Stimulated activated naive B cell treated with anti-CD40 and anti-IgM and Interleukin-4, amounts not matched to agents 10 μg/mL and 1 μg/mL and 100 μg/mL, for 72 hours (primary cell): ENCODE results near the gene ADAMTS17.
"Not testable (repeated sequence)": the region's sequence is repeated elsewhere in the genome, so short reads cannot be mapped to it uniquely, and the experiment has no call there.

Source experiments
- ATAC-seq, 2 donors: fragments of 150-1000 bp; cut with Tn5 transposase; replicated peaks; 2 replicates each; pipeline ENCODE4 v1.10.0; 2021; ENCODE audit warnings: moderate library complexity in 1 of 2
- DNase-seq: peaks from one replicate; pipeline ENCODE4 v3.0.0; 2021
- H3K27ac Mint-ChIP-seq: one replicate; pipeline ENCODE4 v1.8.0; 2022; ENCODE audit warnings: mild to moderate bottlenecking, mixed read lengths
- H3K27me3 Mint-ChIP-seq, 2 donors: one replicate each; pipeline ENCODE4 v1.8.0; 2022; ENCODE audit warnings: mixed read lengths in 2 of 2
- H3K36me3 Mint-ChIP-seq, 2 donors: one replicate each; pipeline ENCODE4 v1.8.0; 2022; ENCODE audit warnings: mixed read lengths in 2 of 2, mild to moderate bottlenecking in 1 of 2
- H3K4me1 Mint-ChIP-seq, 2 donors: one replicate each; pipeline ENCODE4 v1.8.0; 2022; ENCODE audit warnings: mixed read lengths in 2 of 2, mild to moderate bottlenecking in 1 of 2
- H3K4me3 Mint-ChIP-seq, 2 donors: one replicate each; pipeline ENCODE4 v1.8.0; 2022; ENCODE audit warnings: mild to moderate bottlenecking in 2 of 2, mixed read lengths in 2 of 2, moderate library complexity in 1 of 2
- H3K9me3 Mint-ChIP-seq, 2 donors: one replicate each; pipeline ENCODE4 v1.8.0; 2022; ENCODE audit warnings: mixed read lengths in 2 of 2, mild to moderate bottlenecking in 1 of 2

The ADAMTS17 gene

DNA sequence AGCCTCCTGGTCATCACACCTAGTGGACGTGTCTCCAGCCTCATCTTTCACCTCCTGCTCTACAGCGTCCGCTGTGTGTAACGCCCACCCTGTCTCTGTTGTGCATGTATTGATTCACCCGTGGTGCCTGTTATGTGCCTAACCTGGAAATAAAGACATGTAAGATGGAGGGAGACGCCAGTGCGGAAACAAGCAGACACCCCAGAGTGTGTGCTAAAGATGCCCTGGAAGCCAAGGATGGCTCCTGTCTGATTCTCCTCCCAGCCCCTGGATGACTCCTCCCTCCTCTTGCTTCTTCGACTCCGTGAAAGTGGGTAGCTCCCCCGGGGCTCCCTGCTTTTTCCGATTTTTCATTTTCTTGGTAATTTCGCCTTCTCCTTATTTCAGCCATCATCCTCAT is 241.8 kb downstream of the ADAMTS17 start:
- DNase-seq (no peak), ATAC-seq (no peak)
- Mint-ChIP-seq H3K4me3 (no peak overlapping the region), H3K27ac (no peak overlapping the region), H3K27me3 (no peaks in the 10 kb centered on the region), H3K9me3 (peaks cover 0 to 1% of the 10 kb centered on the region in 2 donors), H3K36me3 (no peaks in the 10 kb centered on the region), H3K4me1 (no peaks in the 10 kb centered on the region)

DNA sequence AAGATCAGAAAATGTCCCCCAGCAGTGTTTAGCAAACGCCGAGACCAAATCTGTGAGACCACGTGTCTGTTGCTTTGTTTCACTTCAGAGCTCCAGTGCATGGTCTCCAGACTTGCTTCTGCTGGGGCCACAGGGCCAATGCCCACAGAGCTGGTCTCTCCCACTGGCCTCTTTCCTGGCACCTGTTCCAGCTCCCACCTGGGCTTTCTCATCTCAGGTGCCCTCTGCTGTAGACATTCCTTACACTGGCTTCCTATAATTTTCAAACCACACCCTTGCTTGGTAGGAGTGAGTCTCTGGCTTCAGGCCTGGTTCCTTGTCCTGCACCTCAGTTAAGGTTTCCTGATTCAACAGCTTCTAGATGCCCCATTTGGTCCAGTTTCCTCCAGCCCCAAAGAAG is 243.1 kb downstream of the ADAMTS17 start:
- H3K9me3 Mint-ChIP-seq = peaks cover 0 to 1% of the 10 kb centered on the region in 2 donors
- H3K27me3 Mint-ChIP-seq = no peaks in the 10 kb centered on the region
- no peaks in the 10 kb centered on the region for H3K36me3 Mint-ChIP-seq
- H3K4me3 Mint-ChIP-seq = no peak overlapping the region
- DNase-seq = no peak
- no peak for ATAC-seq
- H3K27ac Mint-ChIP-seq = no peak overlapping the region
- H3K4me1 Mint-ChIP-seq = no peaks in the 10 kb centered on the region

DNA sequence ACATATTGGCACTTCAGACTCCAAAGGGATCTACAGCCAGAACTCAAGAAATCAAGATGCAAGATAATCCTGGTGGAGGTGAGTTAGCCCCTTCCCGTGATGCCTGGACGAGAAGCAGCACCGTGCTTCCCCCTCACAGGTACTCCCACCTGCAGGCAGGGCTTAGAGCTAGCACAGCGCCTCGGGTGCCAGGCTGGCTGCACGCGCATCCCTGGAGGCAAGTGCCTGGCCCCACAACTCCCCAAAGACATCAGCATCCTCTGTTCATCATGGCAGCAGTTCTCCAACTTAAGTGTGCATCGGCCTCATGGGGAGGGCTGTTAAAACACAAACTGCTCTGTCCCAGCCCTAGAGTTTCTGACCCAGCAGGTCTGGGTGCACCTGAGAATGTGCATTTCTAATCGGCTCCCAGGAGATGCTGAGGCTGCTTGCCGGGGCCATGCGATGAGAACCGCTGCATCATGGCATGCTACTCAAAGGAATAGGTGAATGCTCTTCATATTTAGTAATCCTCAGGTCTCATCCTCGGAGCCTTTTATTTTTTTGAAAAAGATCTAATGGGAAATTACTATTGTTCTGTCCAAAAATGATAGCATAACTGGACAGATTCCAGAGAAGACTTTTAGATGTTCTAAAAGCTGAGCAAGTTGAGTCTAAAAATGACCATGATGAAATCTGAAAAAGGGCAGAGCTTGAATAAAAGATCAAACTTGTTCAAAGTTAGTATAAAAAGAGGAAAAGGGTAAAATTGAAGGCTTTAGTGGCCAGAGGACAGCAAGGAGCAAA is 244.2 kb downstream of the ADAMTS17 start:
- DNase-seq = no peak
- no peaks in the 10 kb centered on the region for H3K27me3 Mint-ChIP-seq
- H3K4me1 Mint-ChIP-seq = no peaks in the 10 kb centered on the region
- peaks cover 0 to 1% of the 10 kb centered on the region in 2 donors for H3K9me3 Mint-ChIP-seq
- H3K36me3 Mint-ChIP-seq = no peaks in the 10 kb centered on the region
- H3K4me3 Mint-ChIP-seq = no peak overlapping the region
- no peak overlapping the region for H3K27ac Mint-ChIP-seq
- ATAC-seq = no peak

DNA sequence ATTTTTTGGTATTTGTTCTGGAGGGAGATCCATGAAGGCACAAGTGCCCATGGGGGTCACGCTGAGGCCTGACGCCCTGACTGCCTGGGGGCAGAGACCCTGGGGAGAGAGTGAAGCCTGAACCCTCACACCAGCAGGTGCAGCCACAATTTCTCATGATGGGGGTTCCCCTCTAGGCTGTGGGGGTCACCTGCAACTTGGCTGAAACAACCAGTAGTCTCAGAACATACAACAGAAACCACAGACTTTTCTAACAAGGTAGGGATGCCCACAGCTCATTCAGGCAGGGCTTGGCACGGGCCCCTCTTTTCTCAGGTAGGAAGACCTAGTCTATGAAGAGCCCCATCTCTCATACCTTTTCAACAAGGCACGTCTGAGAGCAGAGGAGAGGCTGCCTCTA is 245.1 kb downstream of the ADAMTS17 start:
- no peak overlapping the region for H3K4me3 Mint-ChIP-seq
- no peaks in the 10 kb centered on the region for H3K36me3 Mint-ChIP-seq
- peaks cover 0 to 1% of the 10 kb centered on the region in 2 donors for H3K9me3 Mint-ChIP-seq
- DNase-seq (no peak), ATAC-seq (no peak)
- H3K4me1 Mint-ChIP-seq = no peaks in the 10 kb centered on the region
- no peaks in the 10 kb centered on the region for H3K27me3 Mint-ChIP-seq
- H3K27ac Mint-ChIP-seq = no peak overlapping the region

DNA sequence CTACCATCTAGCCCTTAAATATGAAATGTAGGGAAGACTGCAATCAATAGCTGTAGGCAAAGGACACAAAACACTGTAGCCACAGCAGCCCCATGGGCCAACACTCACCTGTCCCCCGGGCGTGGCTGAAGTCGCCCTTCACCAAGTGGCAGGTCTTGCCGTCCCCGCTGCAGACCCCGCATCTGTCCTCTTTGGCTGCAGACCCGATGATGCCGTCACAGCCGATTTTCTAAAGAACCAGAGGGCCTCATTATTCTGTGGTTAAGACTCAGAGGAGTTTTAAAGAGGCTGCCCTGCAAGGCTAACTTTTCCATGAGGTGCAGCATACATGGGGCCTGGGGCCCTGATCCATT is 245.6 kb downstream of the ADAMTS17 start:
- Mint-ChIP-seq H3K9me3 (peaks cover 0 to 1% of the 10 kb centered on the region in 2 donors), H3K27me3 (no peaks in the 10 kb centered on the region), H3K4me3 (no peak overlapping the region), H3K27ac (no peak overlapping the region), H3K36me3 (no peaks in the 10 kb centered on the region), H3K4me1 (no peaks in the 10 kb centered on the region)
- DNase-seq (no peak), ATAC-seq (no peak)

DNA sequence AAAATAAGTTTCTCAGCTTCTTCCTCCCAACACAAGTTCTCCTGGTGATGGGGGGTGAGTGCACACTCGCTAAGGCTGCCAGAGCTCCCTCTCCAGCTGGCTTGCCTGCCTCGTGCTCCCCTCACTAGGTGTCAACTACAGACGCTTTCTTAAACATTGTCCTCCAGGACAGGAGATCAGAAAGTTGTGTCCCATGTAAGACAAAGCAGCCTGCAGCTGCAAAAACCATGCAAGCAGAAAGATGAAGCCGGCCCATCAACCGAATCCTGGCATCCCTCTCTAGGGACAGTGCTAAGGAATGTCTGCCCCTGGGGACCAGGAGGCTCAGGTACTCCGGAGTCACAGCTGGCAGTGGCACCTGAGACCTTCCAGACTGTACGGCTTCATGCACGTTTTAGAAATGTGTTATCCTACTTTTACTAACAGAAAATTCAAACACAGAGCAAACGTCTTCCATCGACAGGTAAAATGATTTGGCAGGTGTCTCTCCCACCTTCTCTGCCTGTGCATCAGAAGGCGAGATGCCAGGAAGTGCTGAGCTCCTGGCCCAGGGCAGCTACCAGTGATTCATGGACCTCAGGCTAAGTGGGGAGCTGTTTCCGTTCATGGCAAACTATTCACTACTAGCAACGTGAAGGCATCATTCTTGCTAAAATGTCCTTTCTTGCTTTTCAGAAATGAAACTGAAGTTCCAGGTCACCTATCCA is 246.1 kb downstream of the ADAMTS17 start:
- H3K9me3 Mint-ChIP-seq = peaks cover 0 to 1% of the 10 kb centered on the region in 2 donors
- H3K4me1 Mint-ChIP-seq = no peaks in the 10 kb centered on the region
- H3K27ac Mint-ChIP-seq = no peak overlapping the region
- H3K4me3 Mint-ChIP-seq = no peak overlapping the region
- no peak for ATAC-seq
- H3K27me3 Mint-ChIP-seq = no peaks in the 10 kb centered on the region
- H3K36me3 Mint-ChIP-seq = no peaks in the 10 kb centered on the region
- DNase-seq = no peak

DNA sequence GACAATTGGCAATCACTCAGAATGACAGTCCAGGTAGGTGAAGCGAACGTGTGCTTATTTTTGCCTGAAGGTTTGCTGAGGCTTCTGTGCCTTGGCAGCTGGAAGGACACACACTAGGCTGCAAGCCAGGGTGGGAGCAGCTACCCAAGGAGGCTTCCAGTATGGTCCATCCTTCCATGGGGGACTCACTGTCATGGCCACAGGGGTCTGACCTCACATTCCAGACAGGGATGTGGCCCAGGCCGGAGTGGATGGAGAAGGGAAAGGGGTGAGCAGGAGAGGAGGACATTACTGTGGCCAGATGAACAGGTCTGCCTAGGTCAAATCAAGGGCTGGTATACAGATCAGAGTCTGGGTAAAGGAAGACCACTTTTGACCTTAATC is 247.7 kb downstream of the ADAMTS17 start:
- Mint-ChIP-seq H3K9me3 (peaks cover 0 to 1% of the 10 kb centered on the region in 2 donors), H3K36me3 (no peaks in the 10 kb centered on the region), H3K27me3 (no peaks in the 10 kb centered on the region), H3K4me1 (no peaks in the 10 kb centered on the region), H3K4me3 (no peak overlapping the region), H3K27ac (no peak overlapping the region)
- ATAC-seq (no peak), DNase-seq (no peak)

DNA sequence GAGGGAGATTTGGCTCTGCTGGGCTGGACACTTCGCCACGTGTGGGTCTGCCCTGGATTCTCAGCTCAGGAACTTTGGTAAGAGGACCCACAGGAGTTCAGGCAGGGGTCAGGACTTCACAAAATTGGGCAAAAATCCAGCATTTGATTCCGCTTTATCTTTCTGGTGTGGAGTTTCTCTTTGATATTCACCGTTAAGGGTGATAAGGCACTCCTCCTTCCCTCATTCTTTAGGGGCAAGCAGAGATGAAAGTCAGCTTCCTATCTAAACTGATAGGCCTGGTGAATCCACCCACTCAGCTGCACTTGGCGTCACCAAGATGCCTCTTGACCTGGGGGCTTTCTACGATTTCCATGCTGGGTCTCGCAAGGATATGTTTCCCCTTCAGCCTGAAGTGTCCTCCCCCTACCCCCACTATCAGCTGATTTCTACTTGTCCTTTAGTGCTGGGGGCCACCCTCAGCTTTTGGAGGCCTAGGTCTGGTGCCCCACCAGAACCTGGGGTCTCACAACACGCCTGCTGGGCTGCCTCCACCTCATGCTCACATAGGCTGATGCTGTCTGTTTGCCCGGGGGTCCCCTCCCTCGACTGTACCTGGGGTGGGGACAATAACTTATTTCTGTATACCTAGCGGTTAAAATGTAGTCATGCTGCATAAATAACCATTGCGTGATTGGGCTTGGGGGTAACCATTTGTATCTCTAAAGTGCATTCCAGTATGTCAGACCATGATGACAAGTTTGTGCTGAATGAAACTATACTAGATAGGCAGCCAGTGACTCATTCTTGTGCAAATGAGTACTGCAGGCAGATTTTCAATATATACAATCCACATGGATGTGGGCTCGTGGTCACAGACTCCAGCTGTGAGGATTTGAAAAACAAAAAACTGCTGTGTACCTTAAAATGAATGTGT is 248.3 kb downstream of the ADAMTS17 start:
- Mint-ChIP-seq H3K27ac (no peak overlapping the region), H3K9me3 (peaks cover 0 to 1% of the 10 kb centered on the region in 2 donors), H3K4me3 (no peak overlapping the region), H3K27me3 (no peaks in the 10 kb centered on the region), H3K4me1 (no peaks in the 10 kb centered on the region), H3K36me3 (no peaks in the 10 kb centered on the region)
- DNase-seq = no peak
- ATAC-seq = no peak

DNA sequence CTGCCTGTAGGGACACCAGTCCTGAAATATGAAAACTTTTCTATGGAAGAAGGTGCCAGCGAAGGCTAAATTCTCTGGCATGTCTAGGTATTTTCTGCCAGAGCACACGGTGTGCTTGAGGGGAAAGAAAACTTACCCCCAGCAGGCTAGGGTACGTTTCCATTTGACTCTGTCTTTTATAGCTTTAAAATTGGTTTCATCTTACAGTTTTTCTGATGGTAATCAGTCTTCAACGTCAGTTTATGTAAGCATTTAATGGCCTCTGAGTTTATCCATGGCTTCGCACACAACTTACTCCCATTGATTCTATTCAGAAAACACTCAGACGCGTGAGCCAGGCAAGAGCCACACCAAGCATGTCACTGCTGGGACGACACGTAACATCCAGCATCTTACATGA is 249.7 kb downstream of the ADAMTS17 start:
- Mint-ChIP-seq H3K4me3 (no peak overlapping the region), H3K4me1 (no peaks in the 10 kb centered on the region)
- no peak for ATAC-seq

DNA sequence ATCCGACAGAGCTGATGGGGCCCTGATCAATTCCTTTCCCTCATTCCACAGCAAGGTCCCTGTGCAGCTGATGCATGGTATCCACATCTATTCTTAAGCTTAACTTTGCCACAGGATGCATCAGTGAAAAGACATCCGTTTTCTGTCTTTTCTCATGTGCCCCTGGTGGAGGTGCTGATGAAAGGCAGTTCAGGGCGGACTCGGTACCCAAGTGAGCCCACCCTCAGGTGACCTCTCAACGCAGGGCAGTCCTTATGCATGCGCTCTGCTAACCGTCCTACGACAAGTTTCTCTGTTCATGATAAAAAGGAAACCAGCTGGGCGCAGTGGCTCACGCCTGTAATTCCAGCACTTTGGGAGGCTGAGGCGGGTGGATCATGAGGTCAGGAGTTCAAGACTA is 251.4 kb downstream of the ADAMTS17 start:
- H3K9me3 Mint-ChIP-seq = peaks cover 0 to 9% of the 10 kb centered on the region in 2 donors
- no peaks in the 10 kb centered on the region for H3K27me3 Mint-ChIP-seq
- DNase-seq (no peak), ATAC-seq (no peak)
- no peaks in the 10 kb centered on the region for H3K36me3 Mint-ChIP-seq
- H3K4me3 Mint-ChIP-seq = no peak overlapping the region
- no peak overlapping the region for H3K27ac Mint-ChIP-seq
- H3K4me1 Mint-ChIP-seq = no peaks in the 10 kb centered on the region

More for the DNA sequence above, 249.7 kb downstream of the ADAMTS17 start:
- Mint-ChIP-seq H3K9me3 (peaks cover 0 to under 1% of the 10 kb centered on the region in 2 donors), H3K27me3 (no peaks in the 10 kb centered on the region), H3K27ac (no peak overlapping the region), H3K36me3 (no peaks in the 10 kb centered on the region)
- no peak for DNase-seq

DNA sequence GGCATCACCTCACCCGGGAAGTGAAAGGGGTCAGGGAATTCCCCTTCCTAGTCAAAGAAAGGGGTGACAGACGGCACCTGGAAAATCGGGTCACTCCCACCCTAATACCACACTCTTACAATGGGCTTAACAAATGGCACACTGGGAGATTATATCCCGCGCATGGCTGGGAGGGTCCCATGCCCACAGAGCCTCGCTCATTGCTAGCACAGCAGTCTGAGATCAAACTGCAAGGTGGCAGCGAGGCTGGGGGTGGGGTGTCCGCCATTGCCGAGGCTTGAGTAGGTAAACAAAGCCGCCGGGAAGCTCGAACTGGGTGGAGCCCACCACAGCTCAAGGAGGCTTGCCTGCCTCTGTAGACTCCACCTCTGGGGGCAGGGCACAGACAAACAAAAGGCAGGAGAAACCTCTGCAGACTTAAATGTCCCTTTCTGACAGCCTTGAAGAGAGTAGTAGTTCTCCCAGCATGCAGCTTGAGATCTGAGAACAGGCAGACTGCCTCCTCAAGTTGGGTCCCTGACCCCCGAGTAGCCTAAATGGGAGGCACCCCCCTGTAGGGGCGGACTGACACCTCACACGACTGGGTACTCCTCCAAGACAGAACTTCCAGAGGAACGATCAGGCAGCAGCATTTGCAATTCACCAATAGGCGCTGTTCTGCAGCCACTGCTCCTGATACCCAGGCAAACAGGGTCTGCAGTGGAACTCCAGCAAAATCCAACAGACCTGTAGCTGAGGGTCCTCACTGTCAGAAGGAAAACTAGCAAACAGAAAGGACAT is 257.5 kb downstream of the ADAMTS17 start:
- DNase-seq, H3K27ac Mint-ChIP-seq, H3K27me3 Mint-ChIP-seq, H3K36me3 Mint-ChIP-seq, H3K4me1 Mint-ChIP-seq, H3K4me3 Mint-ChIP-seq, ATAC-seq: not testable (repeated sequence)
- H3K9me3 Mint-ChIP-seq = peaks cover 0 to 11% of the 10 kb centered on the region in 2 donors

DNA sequence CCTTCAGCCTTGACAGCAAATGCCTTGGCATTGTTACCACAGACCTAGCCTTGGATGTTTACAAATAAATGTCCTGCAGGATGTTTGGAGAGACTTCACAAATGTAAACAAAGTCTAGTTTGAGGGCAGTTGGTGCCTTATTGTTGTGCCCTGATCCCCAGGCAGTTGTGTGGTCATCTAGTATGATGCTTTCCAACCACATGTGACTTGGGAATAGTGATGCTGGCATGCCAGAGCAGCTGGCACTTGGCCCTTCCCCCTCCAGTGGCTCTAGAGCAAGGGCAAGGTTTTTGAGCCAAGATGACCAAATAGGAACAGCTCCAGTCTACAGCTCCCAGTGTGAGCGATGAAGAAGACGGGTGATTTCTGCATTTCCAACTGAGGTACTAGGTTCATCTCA is 258.2 kb downstream of the ADAMTS17 start:
- Mint-ChIP-seq H3K4me3 (no peak overlapping the region), H3K27me3 (peaks cover 3 to 4% of the 10 kb centered on the region in 2 donors), H3K36me3 (no peaks in the 10 kb centered on the region), H3K27ac (no peak overlapping the region), H3K4me1 (no peaks in the 10 kb centered on the region), H3K9me3 (peaks cover 0 to 11% of the 10 kb centered on the region in 2 donors)
- ATAC-seq = no peak
- DNase-seq = no peak

DNA sequence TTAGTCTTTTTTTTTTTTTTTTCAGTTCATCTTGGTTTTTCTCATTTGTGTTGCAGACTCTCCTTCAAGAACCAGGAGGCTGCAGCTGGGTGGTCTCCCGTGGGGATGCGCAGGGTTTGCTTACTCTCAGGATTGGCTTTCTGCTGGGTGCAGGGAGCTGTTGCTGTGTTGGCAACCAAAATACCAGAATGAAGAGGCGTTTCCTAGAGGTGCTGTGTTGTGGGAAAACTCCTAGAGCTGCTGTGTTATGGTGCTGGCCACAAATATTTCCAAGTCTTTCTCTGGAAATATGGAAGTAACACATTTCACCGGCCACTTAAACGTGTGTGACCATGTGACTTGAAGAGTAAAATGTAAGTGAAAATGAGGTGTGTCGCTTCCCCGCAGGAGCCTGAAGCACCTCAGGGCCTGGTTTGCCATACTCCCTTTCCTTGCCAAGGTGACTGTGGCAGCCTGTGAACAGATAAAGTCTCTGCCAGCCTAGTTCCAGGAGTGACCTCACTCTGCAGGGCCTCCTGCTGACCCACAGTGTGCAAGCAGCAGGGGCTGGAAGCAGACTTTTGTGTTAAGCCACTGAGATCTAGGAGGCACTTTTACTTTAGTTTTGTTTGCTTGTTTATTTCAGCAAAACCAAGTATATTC is 258.9 kb downstream of the ADAMTS17 start:
- Mint-ChIP-seq H3K9me3 (peaks cover 0 to 11% of the 10 kb centered on the region in 2 donors), H3K4me1 (no peaks in the 10 kb centered on the region), H3K27me3 (peaks cover 3 to 4% of the 10 kb centered on the region in 2 donors), H3K4me3 (no peak overlapping the region), H3K36me3 (no peaks in the 10 kb centered on the region), H3K27ac (no peak overlapping the region)
- no peak for ATAC-seq
- DNase-seq = no peak
